DMS153 treated with DMSO at 0.1 percent for 48 hours (cell line): Measurements from ENCODE around the gene KMT2C.
"Not testable (repeated sequence)": the region's sequence is repeated elsewhere in the genome, so short reads cannot be mapped to it uniquely, and the experiment has no call there.

Experiments used
- DNase-seq: peaks from one replicate; lab custom pipeline; 2025; ENCODE audit not compliant: unreplicated experiment; lab: John Stamatoyannopoulos, UW

Gene KMT2C

GRCh38 chr7:152442330-152442835 is 6.6 kb upstream of the KMT2C start:
- DNase-seq = no peak

GRCh38 chr7:152441810-152442209 is 6.0 kb upstream of the KMT2C start:
- not testable (repeated sequence) for DNase-seq

- not testable (repeated sequence) for DNase-seq
Observed at GRCh38 chr7:152441168-152441567, 5.4 kb upstream of the KMT2C start.

DNA sequence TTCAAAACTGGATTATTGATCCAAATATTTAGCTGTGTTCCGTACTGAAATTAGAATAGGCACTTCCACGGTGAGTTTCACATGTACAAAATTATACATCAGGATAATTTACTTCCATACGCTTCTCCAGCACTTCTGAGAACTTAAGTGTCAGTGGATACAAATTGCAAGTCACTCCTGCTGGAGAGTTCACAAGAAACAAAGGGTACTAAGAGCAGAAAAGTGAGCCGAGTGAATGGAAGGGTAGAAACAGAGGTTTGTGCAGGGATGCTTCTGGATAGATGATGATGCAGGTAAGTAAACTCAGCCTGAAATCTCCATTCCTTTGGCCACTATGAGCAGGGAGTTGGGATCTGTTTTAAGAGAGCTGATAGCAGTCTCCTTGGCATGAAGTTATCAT is 2.2 kb upstream of the KMT2C start:
- DNase-seq = not testable (repeated sequence)

- DNase-seq = not testable (repeated sequence)
Observed at GRCh38 chr7:152436931-152437575, 1.2 kb upstream of the KMT2C start.

DNA sequence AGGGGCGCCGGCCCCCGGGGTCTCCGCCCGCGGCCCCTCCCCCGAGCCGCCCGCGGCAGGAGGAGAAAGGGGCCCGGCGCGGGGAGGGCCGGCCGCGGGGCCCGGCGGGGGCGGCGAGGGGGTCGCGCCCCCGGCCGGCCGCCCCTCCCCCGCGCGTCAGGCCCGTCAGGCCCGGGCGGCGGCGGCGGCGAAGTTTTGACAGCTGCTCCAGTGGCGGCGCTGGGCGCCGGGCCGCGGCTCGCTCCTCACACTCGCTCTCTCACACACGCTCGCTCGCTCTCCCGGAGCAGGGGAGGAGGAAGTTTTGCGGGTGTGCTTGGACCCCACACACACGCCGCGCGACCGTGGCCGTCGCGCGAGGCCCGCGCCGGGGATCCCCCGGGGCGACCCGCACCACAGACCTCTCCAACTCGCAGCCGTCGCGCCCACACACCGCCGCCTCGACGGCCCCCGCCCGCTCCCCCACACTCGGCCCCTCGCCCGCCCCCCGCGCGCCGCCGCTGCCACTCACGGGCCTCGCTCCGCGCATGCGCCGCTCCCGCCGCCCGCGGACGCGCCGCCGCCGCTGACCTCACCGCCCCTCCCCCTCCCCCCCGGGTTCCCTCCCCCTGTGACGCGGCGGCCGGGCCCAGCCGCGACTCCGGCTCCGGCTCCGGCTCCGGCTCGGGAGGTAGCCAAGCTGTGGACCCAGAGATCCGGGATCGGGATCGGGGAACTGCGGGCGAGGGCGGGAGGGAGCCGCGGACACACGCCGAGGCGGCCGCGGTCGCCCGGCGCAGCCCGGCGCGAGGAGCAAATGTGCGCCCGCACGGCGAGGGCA is 518 bp upstream of the KMT2C start:
- peak; percentile 84 for DNase-seq

DNA sequence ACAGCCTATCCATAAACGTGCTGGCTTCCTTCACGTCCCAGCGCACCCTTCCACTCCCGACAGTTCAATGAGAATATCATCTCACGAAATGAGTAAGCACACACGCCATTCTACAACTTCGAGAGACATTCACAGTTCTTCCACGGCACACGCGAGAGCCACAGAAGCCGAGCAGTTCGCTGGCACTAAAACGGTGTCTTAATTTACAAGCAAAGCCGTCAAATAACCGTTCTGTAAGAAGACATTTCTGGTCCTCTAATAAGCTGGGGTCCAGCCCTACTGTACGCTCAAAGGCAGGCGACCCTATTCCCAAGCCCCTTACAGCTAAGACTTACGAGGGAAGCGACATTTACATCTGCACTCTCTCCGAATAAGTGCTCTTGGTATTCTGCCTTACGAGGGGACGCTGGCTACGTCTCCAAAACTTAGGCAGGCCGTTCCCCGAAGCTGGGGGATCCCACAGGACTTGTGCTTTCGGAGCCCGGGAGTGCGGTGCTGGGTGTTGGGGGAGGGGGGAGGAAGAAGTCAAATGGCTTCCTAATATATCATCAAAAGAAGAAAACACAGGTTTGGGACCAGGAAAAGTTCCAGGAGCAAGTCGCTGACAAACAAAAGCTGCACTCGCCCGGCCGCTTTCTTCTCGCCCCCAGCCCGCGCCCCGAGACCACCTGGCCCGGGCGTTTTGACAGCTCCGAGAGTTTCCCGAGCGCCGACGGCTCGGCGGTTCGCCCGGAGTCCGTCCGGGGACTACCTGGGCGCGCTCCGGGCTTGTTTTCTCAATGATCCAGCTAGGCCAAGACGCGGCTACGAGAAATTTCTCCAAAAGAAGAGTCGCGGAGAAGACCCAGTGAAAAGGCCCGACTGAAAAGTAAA is 1.1 kb downstream of the KMT2C start:
- not testable (repeated sequence) for DNase-seq

DNA sequence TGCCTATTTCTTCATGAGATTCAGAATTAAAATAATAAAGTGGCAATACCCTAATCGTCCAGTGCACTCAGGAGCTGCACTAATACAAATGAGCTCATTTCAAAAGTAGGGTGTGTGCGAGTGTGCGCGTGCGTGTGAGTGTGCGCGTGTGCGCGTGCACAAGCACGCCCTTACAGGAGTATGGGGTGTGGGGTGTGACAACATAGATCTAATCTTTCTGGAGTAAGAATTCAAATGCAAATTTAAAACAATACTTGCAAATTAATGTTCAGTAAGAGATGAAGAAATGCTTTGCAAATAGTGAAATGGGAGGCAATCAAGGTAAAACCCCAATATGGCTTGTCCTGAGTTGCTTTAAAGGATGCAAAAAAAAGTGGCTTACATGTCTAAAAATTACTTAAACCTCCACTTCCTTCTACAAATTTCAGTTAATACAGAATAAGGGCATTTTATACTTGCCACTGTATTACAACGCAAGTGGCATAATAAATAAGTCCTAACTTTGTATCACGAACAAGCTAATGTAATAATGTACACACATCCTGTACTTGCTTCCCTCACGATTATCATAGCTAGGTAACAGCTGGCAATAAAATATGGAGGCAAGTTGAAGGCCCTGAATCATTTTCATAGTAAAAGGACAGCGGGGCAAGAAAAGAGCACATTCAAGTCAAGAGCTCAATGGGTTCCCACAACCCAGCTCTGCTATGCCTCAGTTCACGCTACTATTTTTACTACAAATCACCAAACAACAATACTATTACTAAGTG is 1.9 kb downstream of the KMT2C start:
- DNase-seq = not testable (repeated sequence)

DNA sequence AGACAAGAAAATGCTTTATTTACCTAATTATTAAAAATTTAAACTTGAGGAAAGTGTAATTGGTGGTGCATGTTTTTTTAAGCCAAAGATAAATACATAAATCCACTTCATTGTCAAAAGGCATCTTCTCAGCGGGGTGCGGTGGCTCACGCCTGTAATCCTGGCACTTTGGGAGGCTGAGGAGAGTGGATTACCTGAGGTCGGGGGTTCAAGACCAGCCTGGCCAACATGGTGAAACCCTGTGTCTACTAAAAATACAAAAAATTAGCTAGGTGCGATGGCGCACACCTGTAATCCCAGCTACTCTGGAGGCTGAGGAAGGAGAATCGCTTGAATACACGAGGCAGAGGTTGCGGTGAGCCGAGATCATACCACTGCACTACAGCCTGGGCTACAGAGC is 3.1 kb downstream of the KMT2C start:
- not testable (repeated sequence) for DNase-seq

- DNase-seq = no peak
Observed at GRCh38 chr7:152430854-152431253, 4.9 kb downstream of the KMT2C start.

DNA sequence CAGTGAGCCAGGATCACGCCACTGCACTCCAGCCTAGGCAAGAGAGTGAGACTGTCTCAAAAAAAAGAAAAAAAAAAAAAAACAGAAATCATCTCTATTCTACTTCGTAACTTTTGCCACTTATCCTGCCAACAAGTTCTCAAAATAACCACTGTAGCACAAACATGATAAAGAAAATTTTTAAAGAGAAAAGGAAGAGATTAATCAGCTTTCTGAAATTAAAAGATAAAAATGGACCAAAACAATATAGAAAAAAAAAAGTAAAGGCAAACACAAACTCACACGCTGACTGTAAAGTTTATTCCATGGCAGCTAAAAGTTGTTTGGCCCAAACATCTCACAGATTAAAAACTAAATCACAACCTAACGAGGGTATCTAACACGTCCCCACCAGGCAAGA is 5.7 kb downstream of the KMT2C start:
- not testable (repeated sequence) for DNase-seq

DNA sequence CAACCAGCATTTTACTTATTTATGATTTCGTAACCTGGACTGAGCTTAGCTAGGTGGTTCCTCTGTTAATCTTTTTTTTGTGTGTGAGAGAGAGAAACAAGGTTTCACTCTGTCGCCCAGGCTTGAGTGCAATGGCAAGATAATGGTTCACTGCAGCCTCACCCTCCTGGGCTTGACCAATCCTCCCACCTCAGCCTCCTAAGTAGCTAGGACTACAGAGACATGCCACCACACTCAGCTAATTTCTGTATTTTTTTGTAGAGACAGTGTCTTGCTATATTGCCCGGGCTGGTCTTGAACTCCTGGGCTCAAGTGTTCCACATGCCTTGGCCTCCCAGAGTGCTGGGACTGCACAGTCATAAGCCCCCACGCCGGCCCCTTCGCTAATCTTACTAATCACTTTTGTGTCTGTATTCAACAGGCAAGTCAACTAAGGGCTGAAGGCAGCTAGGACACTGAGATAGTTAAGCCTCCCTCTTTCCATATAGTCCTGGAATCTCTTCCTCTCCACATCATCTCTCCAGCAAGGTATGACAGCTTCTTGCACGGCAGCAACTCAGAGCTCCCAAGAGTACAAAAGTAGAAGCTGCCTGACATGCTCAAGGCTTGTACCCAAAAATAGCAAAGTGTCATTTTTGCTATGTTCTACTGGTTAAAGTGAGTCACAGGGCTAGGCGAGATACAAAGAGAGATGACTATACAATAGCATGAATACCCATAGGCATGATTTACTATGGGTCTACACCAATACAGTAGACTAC is 11.3 kb downstream of the KMT2C start:
- no peak for DNase-seq

- no peak for DNase-seq
Observed at GRCh38 chr7:152423991-152424347, 11.8 kb downstream of the KMT2C start.

DNA sequence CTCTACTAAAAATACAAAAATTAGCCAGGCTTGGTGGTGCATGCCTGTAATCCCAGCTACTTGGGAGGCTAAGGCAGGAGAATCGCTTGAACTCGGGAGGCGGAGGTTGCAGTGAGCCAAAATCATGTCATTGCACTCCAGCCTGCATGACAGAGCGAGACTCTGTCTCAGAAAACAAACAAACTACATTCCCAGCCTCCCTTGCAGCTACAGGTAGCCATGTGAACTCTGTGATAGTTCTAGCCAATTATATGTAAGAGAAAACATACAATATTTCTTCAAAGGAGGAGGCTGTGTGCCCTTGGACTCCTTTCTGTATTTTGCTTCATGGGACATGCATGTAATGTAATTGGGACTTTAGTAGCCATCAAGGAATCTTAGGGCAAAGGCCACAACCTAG is 12.6 kb downstream of the KMT2C start:
- not testable (repeated sequence) for DNase-seq

GRCh38 chr7:152420950-152421349 is 14.9 kb downstream of the KMT2C start:
- not testable (repeated sequence) for DNase-seq

DNA sequence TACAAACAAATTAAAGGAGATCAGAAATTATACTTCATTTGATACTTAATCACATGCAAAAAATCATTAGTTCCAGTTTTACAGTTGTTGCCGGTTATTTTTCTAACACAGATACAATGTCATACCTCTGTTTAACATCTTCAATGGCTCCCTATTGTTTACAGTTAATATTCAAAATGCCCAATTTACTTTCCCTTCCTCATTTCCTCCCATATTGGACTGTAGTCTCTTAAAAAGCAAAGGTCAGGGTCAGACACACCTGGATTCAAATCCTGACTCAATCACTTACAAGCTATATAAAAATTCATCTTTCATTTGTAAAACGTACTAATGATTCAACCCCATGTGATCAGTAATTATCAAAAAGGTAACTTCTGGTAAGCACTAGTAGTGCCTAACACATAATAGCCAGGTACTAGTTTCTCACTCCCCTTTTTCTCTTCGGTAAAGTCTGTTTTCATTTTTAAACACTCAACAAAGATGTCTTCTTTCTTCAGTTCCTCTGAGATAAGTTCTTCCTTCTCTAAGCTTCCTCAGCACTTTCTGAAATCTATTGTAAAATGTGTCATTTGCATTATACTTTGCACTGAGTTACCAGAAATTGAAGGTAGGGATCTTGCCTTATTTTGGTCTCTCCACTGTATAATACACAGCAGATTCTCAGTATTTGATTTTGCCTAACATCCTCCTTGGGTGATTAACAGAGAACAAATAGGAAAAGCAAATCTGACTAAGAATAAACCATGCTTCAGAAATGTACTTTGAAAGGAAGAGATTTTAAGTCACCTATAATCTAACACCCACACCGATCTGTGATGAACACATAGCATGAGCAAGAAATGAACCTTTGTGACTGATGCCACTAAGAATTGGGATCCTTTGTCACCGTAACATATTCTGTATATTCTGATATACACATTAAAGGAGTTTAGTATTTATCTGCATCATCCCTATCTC is 16.1 kb downstream of the KMT2C start:
- DNase-seq = no peak

- no peak for DNase-seq
Observed at GRCh38 chr7:152414779-152415178, 21.0 kb downstream of the KMT2C start.

DNA sequence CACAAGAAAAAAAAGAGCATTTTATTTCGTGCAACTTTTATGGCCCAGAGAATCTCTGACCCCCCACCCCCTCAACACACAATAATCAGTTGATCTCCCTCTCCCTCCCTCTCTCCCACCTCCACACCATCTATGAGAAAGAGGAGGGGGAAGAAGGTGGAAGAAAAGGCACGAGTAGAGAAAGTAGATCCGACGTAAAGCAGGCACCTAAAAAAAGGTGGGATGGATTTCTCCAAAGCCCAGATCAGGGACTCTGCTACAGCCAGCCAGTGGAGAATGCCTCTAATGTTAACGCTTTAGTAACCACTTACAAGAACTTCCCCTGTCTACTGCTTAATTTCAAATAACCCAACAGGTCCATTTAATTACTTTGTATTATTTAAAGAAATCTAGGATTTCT is 24.4 kb downstream of the KMT2C start:
- no peak for DNase-seq

DNA sequence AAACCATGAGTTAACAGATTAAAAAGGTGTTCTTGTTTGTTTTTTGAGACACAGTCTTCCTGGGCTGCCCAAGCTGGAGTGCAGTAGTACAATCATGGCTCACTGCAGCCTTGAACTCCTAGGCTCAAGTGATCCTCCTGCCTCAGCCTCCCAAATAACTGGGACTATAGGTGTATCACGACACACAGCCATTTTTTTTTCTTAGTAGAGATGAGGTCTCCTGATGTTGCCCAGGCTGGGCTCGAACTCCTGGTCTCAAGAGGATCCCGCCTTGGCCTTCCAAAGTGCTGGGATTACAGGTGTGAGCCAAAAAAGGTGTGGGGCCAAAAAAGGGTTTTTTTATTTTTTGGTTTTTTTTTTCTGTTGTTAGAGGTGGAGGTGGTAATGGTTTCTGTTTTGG is 29.3 kb downstream of the KMT2C start:
- DNase-seq = no peak
